Measurements from ENCODE around the gene EEF2. TPM values are rescaled to one million over a fixed set of nuclear protein-coding genes. Genes with fewer than 3 reads are reported as not detected.
A peak's percentile ranks its signal among the peaks of the same experiment; 100 is the strongest.

EEF2 gene
- 2,441 TPM for total RNA-seq

GRCh38 chr19:3984908-3985642, at the start of gene EEF2:
TSS of gene EEF2 (minus strand) at chr19:3985463. CDS start at chr19:3985380, 83 bp downstream.

GRCh38 chr19:4007021-4007835, 22.0 kb upstream of the EEF2 start, which contains the start of gene PIAS4:
TSS of gene PIAS4 (plus strand) at chr19:4007736. CDS start at chr19:4007761, 25 bp downstream.

GRCh38 chr19:3970808-3971598, 14.3 kb downstream of the EEF2 start, which contains the start of gene DAPK3:
TSS of gene DAPK3 (minus strand) at chr19:3971099. CDS start at chr19:3969735, 1,364 bp downstream.

GRCh38 chr19:3932931-3933810, 52.1 kb downstream of the EEF2 start, which contains the start of gene NMRK2:
TSS of gene NMRK2 (plus strand) at chr19:3933069. CDS start at chr19:3933672, 603 bp downstream.

Small RNA genes lying within 50 kb of the gene (small RNA-seq; reads per million reads assigned to genes)
- gene SNORD37 (ENCODE audit: low replicate concordance): 3.1 reads per million, percentile 92 among the genes with 10 or more reads in this experiment

Other genes starting within 250 kb of the EEF2 start
- gene APBA3, start 223.8 kb downstream of the EEF2 start, total RNA-seq: 45.2 TPM
- gene MRPL54, start 222.8 kb downstream of the EEF2 start, total RNA-seq: 33.9 TPM
- 0.06 TPM for gene RAX2, start 213.2 kb downstream of the EEF2 start, total RNA-seq
- gene MATK, start 199.1 kb downstream of the EEF2 start, total RNA-seq: 1.3 TPM
- gene ZFR2, start 116.4 kb downstream of the EEF2 start, total RNA-seq: 0.41 TPM
- gene ATCAY, start 104.8 kb downstream of the EEF2 start, total RNA-seq: 0.53 TPM
- 4.7 TPM for gene NMRK2, start 52.4 kb downstream of the EEF2 start, total RNA-seq
- 71.5 TPM for gene DAPK3, start 14.4 kb downstream of the EEF2 start, total RNA-seq
- 34.2 TPM for gene PIAS4, start 22.3 kb upstream of the EEF2 start, total RNA-seq
- 23.2 TPM for gene ZBTB7A, start 81.4 kb upstream of the EEF2 start, total RNA-seq
- gene MAP2K2, start 138.7 kb upstream of the EEF2 start, total RNA-seq: 99.1 TPM
- 0.18 TPM for gene CREB3L3, start 168.2 kb upstream of the EEF2 start, total RNA-seq
- gene SIRT6, start 197.1 kb upstream of the EEF2 start, total RNA-seq: 14.0 TPM
- 1.9 TPM for gene ANKRD24, start 197.2 kb upstream of the EEF2 start, total RNA-seq
- gene EBI3, start 244.1 kb upstream of the EEF2 start, total RNA-seq: 0.82 TPM

All from metanephros (tissue), 2 donors.